MCF 10A (cell line): ENCODE data around the gene ADPGK. TPM values are rescaled to one million over a fixed set of nuclear protein-coding genes. Genes with fewer than 3 reads are reported as not detected.
A peak's percentile ranks its signal among the peaks of the same experiment; 100 is the strongest.

Experiments used
- BruUV-seq: library from RNA; stranded (reverse); fragments of 400-500 nt; replicated peaks from 2 replicates; lab custom pipeline; 2021; lab: Mats Ljungman, UMichigan
- CTCF ChIA-PET: fragments of 300-600 bp; sonication (Branson Sonifier 250); formaldehyde crosslinking; extraction: SDS; loops from one replicate; lab custom pipeline; 2021; ENCODE audit warnings: antibody characterized with exemption, inconsistent platforms; lab: Yijun Ruan, JAX
- POLR2A ChIA-PET: fragments of 300-600, 350-650 bp; sonication (Branson Sonifier 250); formaldehyde crosslinking; extraction: SDS; loops from one replicate; lab custom pipeline; 2020; ENCODE audit warnings: antibody characterized with exemption, inconsistent platforms; lab: Yijun Ruan, JAX
- DNase-seq: peaks from one replicate; pipeline ENCODE4 v3.0.0-alpha.2; 2018; ENCODE audit not compliant: unreplicated experiment
- H3K27ac Mint-ChIP-seq: one replicate; pipeline ENCODE4 v1.8.0; 2022; ENCODE audit warnings: mild to moderate bottlenecking, low read depth, mixed read lengths; ENCODE audit not compliant: unreplicated experiment
- H3K27me3 Mint-ChIP-seq: one replicate; pipeline ENCODE4 v1.8.0; 2022; ENCODE audit warnings: mixed read lengths; ENCODE audit not compliant: insufficient read depth, unreplicated experiment
- H3K36me3 Mint-ChIP-seq: one replicate; pipeline ENCODE4 v1.8.0; 2022; ENCODE audit warnings: mild to moderate bottlenecking, moderate library complexity, mixed read lengths; ENCODE audit not compliant: insufficient read depth, unreplicated experiment
- H3K4me1 Mint-ChIP-seq: one replicate; pipeline ENCODE4 v1.8.0; 2022; ENCODE audit warnings: mixed read lengths; ENCODE audit not compliant: insufficient read depth, unreplicated experiment
- H3K4me3 Mint-ChIP-seq: one replicate; pipeline ENCODE4 v1.8.0; 2022; ENCODE audit warnings: mild to moderate bottlenecking, moderate library complexity, mixed read lengths; ENCODE audit not compliant: unreplicated experiment
- H3K9me3 Mint-ChIP-seq: one replicate; pipeline ENCODE4 v1.8.0; 2022; ENCODE audit warnings: mixed read lengths; ENCODE audit not compliant: unreplicated experiment
- CTCF ChIP-seq: fragments of 200-600 bp; IDR thresholded peaks from one replicate; pipeline ENCODE4 v1.8.0; 2022; ENCODE audit warnings: antibody characterized with exemption, mild to moderate bottlenecking; ENCODE audit not compliant: unreplicated experiment
- intact Hi-C: fragments of 100-400 bp; cut with micrococcal nuclease; formaldehyde crosslinking; loops from 2 replicates; pipeline ENCODE4 v1.14.1; 2022
- total RNA-seq: library from RNA; stranded (reverse); gene quantifications from 2 replicates; pipeline ENCODE4 v1.2.3, GENCODE V29; 2022

ADPGK gene
- total RNA-seq, 1 experiment from 2014 or later: 53.7 TPM

- peak overlapping the region; percentile 65 for H3K4me3 Mint-ChIP-seq
- peaks cover 6% of the 10 kb centered on the region for H3K27me3 Mint-ChIP-seq
- intact Hi-C loops: loop anchor here (1.0 to 2.0 kb wide), 2 partner anchors 285 to 448 kb away; no protein-coding TSS in a partner anchor
- DNase-seq: peak; percentile 33
- no peak overlapping the region for H3K27ac Mint-ChIP-seq
- no peaks in the 10 kb centered on the region for H3K9me3 Mint-ChIP-seq
- TF ChIP-seq CTCF: peak; percentile 56
- ChIA-PET CTCF (interaction anchor here (0.7 to 2.4 kb wide), 14 partner anchors 12 to 469 kb away, joined by 3 to 17 read pairs (median 4); no protein-coding TSS in a partner anchor), POLR2A (no interaction called here)
- no peaks in the 10 kb centered on the region for H3K36me3 Mint-ChIP-seq
- no TSS peak for BruUV-seq
- H3K4me1 Mint-ChIP-seq: no peaks in the 10 kb centered on the region
Observed at GRCh38 chr15:72796515-72797337, 13.2 kb upstream of the ADPGK start.

GRCh38 chr15:72796210-72796514 is 12.6 kb upstream of the ADPGK start:
- H3K4me1 Mint-ChIP-seq: no peaks in the 10 kb centered on the region
- DNase-seq: no peak
- CTCF ChIA-PET: interaction anchor here (0.7 to 2.4 kb wide), 8 partner anchors 11 to 379 kb away, joined by 3 to 17 read pairs (median 4); no protein-coding TSS in a partner anchor
- BruUV-seq: no TSS peak
- POLR2A ChIA-PET: no interaction called here
- intact Hi-C loops: loop anchor here (1.0 to 2.0 kb wide), 2 partner anchors 285 to 449 kb away; no protein-coding TSS in a partner anchor
- H3K27me3 Mint-ChIP-seq: peaks cover 6% of the 10 kb centered on the region
- no peak overlapping the region for H3K27ac Mint-ChIP-seq
- H3K9me3 Mint-ChIP-seq: no peaks in the 10 kb centered on the region
- H3K36me3 Mint-ChIP-seq: no peaks in the 10 kb centered on the region
- no peak for TF ChIP-seq CTCF
- H3K4me3 Mint-ChIP-seq: peak overlapping the region; percentile 61

- BruUV-seq: no TSS peak
- Mint-ChIP-seq H3K27me3 (peaks cover 27% of the 10 kb centered on the region), H3K4me3 (no peak overlapping the region), H3K4me1 (no peaks in the 10 kb centered on the region), H3K9me3 (no peaks in the 10 kb centered on the region), H3K27ac (no peak overlapping the region), H3K36me3 (no peaks in the 10 kb centered on the region)
- no peak for TF ChIP-seq CTCF
- CTCF ChIA-PET: interaction anchor here (0.6 to 2.4 kb wide), 6 partner anchors 9 to 407 kb away, joined by 3 to 15 read pairs (median 4); no protein-coding TSS in a partner anchor
- POLR2A ChIA-PET: interaction anchor here (1.2 to 1.7 kb wide), 2 partner anchors 9 to 11 kb away, joined by 4 to 5 read pairs; partner anchors contain the start of gene ADPGK
- intact Hi-C loops: no loop called here
- DNase-seq: no peak
Observed at GRCh38 chr15:72793766-72794660, 10.5 kb upstream of the ADPGK start.

GRCh38 chr15:72792431-72792830 is 8.9 kb upstream of the ADPGK start:
- no peak for DNase-seq
- POLR2A ChIA-PET: no interaction called here
- no peak overlapping the region for H3K27ac Mint-ChIP-seq
- H3K36me3 Mint-ChIP-seq: no peaks in the 10 kb centered on the region
- no peak overlapping the region for H3K4me3 Mint-ChIP-seq
- H3K27me3 Mint-ChIP-seq: peaks cover 27% of the 10 kb centered on the region
- intact Hi-C loops: no loop called here
- no peaks in the 10 kb centered on the region for H3K4me1 Mint-ChIP-seq
- no peak for TF ChIP-seq CTCF
- CTCF ChIA-PET: interaction anchor here (0.7 kb wide), 1 partner anchor 35 kb away, joined by 3 read pairs; no protein-coding TSS in a partner anchor
- no TSS peak for BruUV-seq
- no peaks in the 10 kb centered on the region for H3K9me3 Mint-ChIP-seq
